HG03460 (cell line): ENCODE results near the gene PAX9.
"Not testable (repeated sequence)": the region's sequence is repeated elsewhere in the genome, so short reads cannot be mapped to it uniquely, and the experiment has no call there.

ENCODE experiments used
- ATAC-seq: cut with Tn5 transposase; IDR thresholded peaks from one replicate; pipeline ENCODE4 v1.9.1; 2021; ENCODE audit not compliant: unreplicated experiment

The PAX9 gene

GRCh38 chr14:36672095-36672494 lies 10.4 kb downstream of the PAX9 start:
- no peak for ATAC-seq

GRCh38 chr14:36674659-36675058 lies 13.0 kb downstream of the PAX9 start:
- no peak for ATAC-seq

- no peak for ATAC-seq
These were observed 13.9 kb downstream of the PAX9 start for GRCh38 chr14:36675581-36675980.

GRCh38 chr14:36676236-36676635 lies 14.6 kb downstream of the PAX9 start:
- ATAC-seq: no peak

GRCh38 chr14:36682338-36682737 lies 20.7 kb downstream of the PAX9 start:
- no peak for ATAC-seq

GRCh38 chr14:36683083-36683724 lies 21.5 kb downstream of the PAX9 start:
- no peak for ATAC-seq

GRCh38 chr14:36684946-36685345 lies 23.3 kb downstream of the PAX9 start:
- no peak for ATAC-seq

- ATAC-seq: no peak
These were observed 28.8 kb downstream of the PAX9 start for GRCh38 chr14:36690311-36691040.

- ATAC-seq: not testable (repeated sequence)
These were observed 37.8 kb downstream of the PAX9 start for GRCh38 chr14:36699420-36699819.

GRCh38 chr14:36700651-36701050 lies 39.0 kb downstream of the PAX9 start:
- no peak for ATAC-seq

GRCh38 chr14:36701132-36701531 lies 39.5 kb downstream of the PAX9 start:
- ATAC-seq: no peak

- no peak for ATAC-seq
These were observed 40.8 kb downstream of the PAX9 start for GRCh38 chr14:36702474-36702873.

GRCh38 chr14:36707570-36707969 lies 45.9 kb downstream of the PAX9 start:
- ATAC-seq: no peak

- ATAC-seq: no peak
These were observed 52.5 kb downstream of the PAX9 start for GRCh38 chr14:36713960-36714703.

GRCh38 chr14:36716614-36717184 lies 55.0 kb downstream of the PAX9 start:
- ATAC-seq: no peak

GRCh38 chr14:36717363-36717762 lies 55.7 kb downstream of the PAX9 start:
- ATAC-seq: no peak

- no peak for ATAC-seq
These were observed 56.6 kb downstream of the PAX9 start for GRCh38 chr14:36718216-36718615.

- ATAC-seq: no peak
These were observed 58.2 kb downstream of the PAX9 start for GRCh38 chr14:36719823-36720222.

GRCh38 chr14:36720657-36721056 lies 59.0 kb downstream of the PAX9 start:
- no peak for ATAC-seq

- no peak for ATAC-seq
These were observed 60.2 kb downstream of the PAX9 start for GRCh38 chr14:36721877-36722276.

- ATAC-seq: no peak
These were observed 61.9 kb downstream of the PAX9 start for GRCh38 chr14:36723530-36723929.

- ATAC-seq: no peak
These were observed 62.5 kb downstream of the PAX9 start for GRCh38 chr14:36724162-36724561.
